Naive thymus-derived CD8-positive, alpha-beta T cell (primary cell): Measurements from ENCODE around the gene ADAMTS5. TPM values are rescaled to one million over a fixed set of nuclear protein-coding genes. Genes with fewer than 3 reads are reported as not detected.

Experiments used
- ATAC-seq, 2 donors: fragments of 150-1000 bp; cut with Tn5 transposase in 1 of 2; sonication (Bioruptor Pico), chemical (Tn5 transposase) in 1 of 2; 1 replicate in 1 of 2; 2 replicates in 1 of 2; pipeline ENCODE4 v1.10.0; 2021; ENCODE audit warnings: mild to moderate bottlenecking in 2 of 2, moderate library complexity in 2 of 2
- POLR2A ChIA-PET: fragments of 350-600 bp; sonication (Branson Sonifier 250); formaldehyde crosslinking; loops from one replicate; lab custom pipeline; 2021; ENCODE audit warnings: antibody characterized with exemption; lab: Charles Lee
- DNase-seq, 10 donors: peaks; one replicate each; pipeline versions ENCODE4 v3.0.0 to v3.0.0-alpha.2; 2020 to 2022
- H3K27ac Mint-ChIP-seq, 10 donors: one replicate each; pipeline ENCODE4 v1.8.0; 2020 to 2022; ENCODE audit warnings: mild to moderate bottlenecking in 10 of 10, mixed read lengths in 10 of 10, moderate library complexity in 4 of 10, inconsistent platforms in 1 of 10
- H3K27me3 Mint-ChIP-seq, 5 donors: one replicate each; pipeline ENCODE4 v1.8.0; 2021 to 2022; ENCODE audit warnings: mixed read lengths in 5 of 5
- H3K36me3 Mint-ChIP-seq, 3 donors: one replicate each; pipeline ENCODE4 v1.8.0; 2020 to 2022; ENCODE audit warnings: mixed read lengths in 3 of 3, mild to moderate bottlenecking in 2 of 3, inconsistent platforms in 1 of 3
- H3K4me1 Mint-ChIP-seq, 4 donors: one replicate each; pipeline ENCODE4 v1.8.0; 2021 to 2022; ENCODE audit warnings: mixed read lengths in 4 of 4
- H3K4me3 Mint-ChIP-seq, 10 donors: one replicate each; pipeline ENCODE4 v1.8.0; 2020 to 2022; ENCODE audit warnings: mild to moderate bottlenecking in 10 of 10, mixed read lengths in 10 of 10, moderate library complexity in 6 of 10, inconsistent platforms in 1 of 10
- H3K9me3 Mint-ChIP-seq, 9 donors: one replicate each; pipeline ENCODE4 v1.8.0; 2020 to 2022; ENCODE audit warnings: mixed read lengths in 9 of 9, mild to moderate bottlenecking in 3 of 9, inconsistent platforms in 1 of 9, moderate library complexity in 1 of 9
- polyA plus RNA-seq, 3 donors: library from polyadenylated mRNA; unstranded; fragments of 300-500 nt; fragmentation: Illumina TruSeq; gene quantifications; one replicate each; pipeline ENCODE4 v1.2.3, GENCODE V29; 2021
- total RNA-seq, 8 experiments: library from RNA in 2 of 8; stranded (reverse) in 2 of 8; gene quantifications; one replicate each; pipeline ENCODE4 v1.2.3 and lab custom pipeline; 2021 to 2026

ADAMTS5 gene
- total and polyA plus RNA-seq, 5 experiments from 2014 or later = not detected

GRCh38 chr21:26943921-26944320 lies 23.0 kb downstream of the ADAMTS5 start:
- peaks cover 0 to 16% (median 2%) of the 10 kb centered on the region in 5 donors for H3K27me3 Mint-ChIP-seq
- DNase-seq (no peak), ATAC-seq (no peak)
- H3K9me3 Mint-ChIP-seq = peaks cover 0 to 3% (median 0%) of the 10 kb centered on the region in 9 donors
- H3K36me3 Mint-ChIP-seq = no peaks in the 10 kb centered on the region
- POLR2A ChIA-PET = no interaction called here
- no peak overlapping the region for H3K4me3 Mint-ChIP-seq
- H3K4me1 Mint-ChIP-seq = no peaks in the 10 kb centered on the region
- no peak overlapping the region for H3K27ac Mint-ChIP-seq

GRCh38 chr21:26941421-26941820 lies 25.5 kb downstream of the ADAMTS5 start:
- Mint-ChIP-seq H3K27me3 (peaks cover 0 to 7% (median 3%) of the 10 kb centered on the region in 5 donors), H3K9me3 (peaks cover 0 to 4% (median 0%) of the 10 kb centered on the region in 9 donors), H3K4me1 (no peaks in the 10 kb centered on the region), H3K27ac (no peak overlapping the region), H3K36me3 (no peaks in the 10 kb centered on the region), H3K4me3 (no peak overlapping the region)
- no peak for DNase-seq
- POLR2A ChIA-PET = no interaction called here
- no peak for ATAC-seq

- POLR2A ChIA-PET = no interaction called here
- Mint-ChIP-seq H3K4me3 (no peak overlapping the region), H3K27me3 (peaks cover 0 to 11% (median 0%) of the 10 kb centered on the region in 5 donors), H3K9me3 (peaks cover 0 to 4% (median 0%) of the 10 kb centered on the region in 9 donors), H3K36me3 (no peaks in the 10 kb centered on the region), H3K27ac (no peak overlapping the region), H3K4me1 (no peaks in the 10 kb centered on the region)
- DNase-seq (no peak), ATAC-seq (no peak)
Measured at GRCh38 chr21:26939601-26940111, 27.2 kb downstream of the ADAMTS5 start.

GRCh38 chr21:26936641-26937040 lies 30.2 kb downstream of the ADAMTS5 start:
- no peak for ATAC-seq
- Mint-ChIP-seq H3K36me3 (no peaks in the 10 kb centered on the region), H3K9me3 (peaks cover 0 to 4% (median 0%) of the 10 kb centered on the region in 9 donors), H3K4me1 (no peaks in the 10 kb centered on the region), H3K27ac (no peak overlapping the region), H3K27me3 (peaks cover 0 to 17% (median 2%) of the 10 kb centered on the region in 5 donors), H3K4me3 (no peak overlapping the region)
- DNase-seq = no peak
- POLR2A ChIA-PET = no interaction called here

GRCh38 chr21:26935977-26936376 lies 30.9 kb downstream of the ADAMTS5 start:
- no peaks in the 10 kb centered on the region for H3K36me3 Mint-ChIP-seq
- no peak overlapping the region for H3K27ac Mint-ChIP-seq
- H3K9me3 Mint-ChIP-seq = peaks cover 0 to 4% (median 0%) of the 10 kb centered on the region in 9 donors
- ATAC-seq (no peak), DNase-seq (no peak)
- POLR2A ChIA-PET = no interaction called here
- H3K4me1 Mint-ChIP-seq = no peaks in the 10 kb centered on the region
- no peak overlapping the region for H3K4me3 Mint-ChIP-seq
- H3K27me3 Mint-ChIP-seq = peaks cover 0 to 17% (median 2%) of the 10 kb centered on the region in 5 donors

GRCh38 chr21:26934383-26934782 lies 32.5 kb downstream of the ADAMTS5 start:
- Mint-ChIP-seq H3K36me3 (no peaks in the 10 kb centered on the region), H3K9me3 (peaks cover 0 to 4% (median 0%) of the 10 kb centered on the region in 9 donors), H3K27me3 (peaks cover 0 to 17% (median 2%) of the 10 kb centered on the region in 5 donors), H3K4me1 (no peaks in the 10 kb centered on the region), H3K27ac (no peak overlapping the region), H3K4me3 (no peak overlapping the region)
- POLR2A ChIA-PET = no interaction called here
- no peak for ATAC-seq
- DNase-seq = no peak

- Mint-ChIP-seq H3K27me3 (peaks cover 0 to 13% (median 0%) of the 10 kb centered on the region in 5 donors), H3K4me3 (no peak overlapping the region), H3K4me1 (no peaks in the 10 kb centered on the region), H3K9me3 (no peaks in the 10 kb centered on the region), H3K36me3 (no peaks in the 10 kb centered on the region), H3K27ac (no peak overlapping the region)
- no peak for DNase-seq
- ATAC-seq = no peak
- POLR2A ChIA-PET = no interaction called here
Measured at GRCh38 chr21:26933448-26933847, 33.4 kb downstream of the ADAMTS5 start.

GRCh38 chr21:26925636-26926035 lies 41.3 kb downstream of the ADAMTS5 start:
- Mint-ChIP-seq H3K27ac (no peak overlapping the region), H3K4me3 (no peak overlapping the region), H3K27me3 (peaks cover 0 to 11% (median 2%) of the 10 kb centered on the region in 5 donors), H3K9me3 (no peaks in the 10 kb centered on the region), H3K36me3 (no peaks in the 10 kb centered on the region), H3K4me1 (no peaks in the 10 kb centered on the region)
- DNase-seq (no peak), ATAC-seq (no peak)
- POLR2A ChIA-PET = interaction anchor here (0.6 kb wide), 1 partner anchor 260 kb away, joined by 6 read pairs; no protein-coding TSS in a partner anchor

GRCh38 chr21:26925122-26925521 lies 41.8 kb downstream of the ADAMTS5 start:
- H3K9me3 Mint-ChIP-seq = no peaks in the 10 kb centered on the region
- H3K36me3 Mint-ChIP-seq = no peaks in the 10 kb centered on the region
- H3K27me3 Mint-ChIP-seq = peaks cover 0 to 11% (median 2%) of the 10 kb centered on the region in 5 donors
- POLR2A ChIA-PET = no interaction called here
- no peak for DNase-seq
- H3K4me1 Mint-ChIP-seq = no peaks in the 10 kb centered on the region
- no peak overlapping the region for H3K27ac Mint-ChIP-seq
- no peak overlapping the region for H3K4me3 Mint-ChIP-seq
- ATAC-seq = no peak

- Mint-ChIP-seq H3K27ac (no peak overlapping the region), H3K27me3 (peaks cover 0 to 11% (median 2%) of the 10 kb centered on the region in 5 donors), H3K9me3 (no peaks in the 10 kb centered on the region), H3K4me1 (no peaks in the 10 kb centered on the region), H3K36me3 (no peaks in the 10 kb centered on the region), H3K4me3 (no peak overlapping the region)
- no peak for DNase-seq
- POLR2A ChIA-PET = no interaction called here
- ATAC-seq = no peak
Measured at GRCh38 chr21:26923986-26924385, 42.9 kb downstream of the ADAMTS5 start.

- H3K4me3 Mint-ChIP-seq = no peak overlapping the region
- peaks cover 0 to 3% (median 0%) of the 10 kb centered on the region in 9 donors for H3K9me3 Mint-ChIP-seq
- H3K27ac Mint-ChIP-seq = no peak overlapping the region
- DNase-seq (no peak), ATAC-seq (no peak)
- peaks cover 2 to 8% (median 4%) of the 10 kb centered on the region in 5 donors for H3K27me3 Mint-ChIP-seq
- POLR2A ChIA-PET = no interaction called here
- H3K36me3 Mint-ChIP-seq = no peaks in the 10 kb centered on the region
- no peaks in the 10 kb centered on the region for H3K4me1 Mint-ChIP-seq
Measured at GRCh38 chr21:26920055-26920454, 46.8 kb downstream of the ADAMTS5 start.

GRCh38 chr21:26918323-26919079 lies 48.4 kb downstream of the ADAMTS5 start:
- POLR2A ChIA-PET = no interaction called here
- no peak overlapping the region for H3K4me3 Mint-ChIP-seq
- peaks cover 0 to 3% (median 0%) of the 10 kb centered on the region in 3 donors for H3K36me3 Mint-ChIP-seq
- no peak for ATAC-seq
- H3K27ac Mint-ChIP-seq = no peak overlapping the region
- H3K4me1 Mint-ChIP-seq = no peaks in the 10 kb centered on the region
- no peak for DNase-seq
- peaks cover 0 to 19% (median 0%) of the 10 kb centered on the region in 9 donors for H3K9me3 Mint-ChIP-seq
- peaks cover 2 to 23% (median 3%) of the 10 kb centered on the region in 5 donors for H3K27me3 Mint-ChIP-seq

- Mint-ChIP-seq H3K36me3 (peaks cover 0 to 3% (median 0%) of the 10 kb centered on the region in 3 donors), H3K27me3 (peaks cover 2 to 25% (median 4%) of the 10 kb centered on the region in 5 donors), H3K9me3 (peaks cover 0 to 19% (median 2%) of the 10 kb centered on the region in 9 donors), H3K4me3 (no peak overlapping the region), H3K4me1 (no peaks in the 10 kb centered on the region), H3K27ac (no peak overlapping the region)
- no peak for ATAC-seq
- DNase-seq = no peak
- POLR2A ChIA-PET = no interaction called here
Measured at GRCh38 chr21:26916799-26917198, 50.1 kb downstream of the ADAMTS5 start.
